Measurements from ENCODE around the gene GGA3.
A peak's percentile ranks its signal among the peaks of the same experiment; 100 is the strongest.

The GGA3 gene

GRCh38 chr17:75246404-75246803 is 15.0 kb downstream of the GGA3 start:
- no peak for DNase-seq (ENCODE audit: low read depth)

GRCh38 chr17:75245011-75245410 is 16.4 kb downstream of the GGA3 start:
- DNase-seq (ENCODE audit: low read depth), result no peak

DNA sequence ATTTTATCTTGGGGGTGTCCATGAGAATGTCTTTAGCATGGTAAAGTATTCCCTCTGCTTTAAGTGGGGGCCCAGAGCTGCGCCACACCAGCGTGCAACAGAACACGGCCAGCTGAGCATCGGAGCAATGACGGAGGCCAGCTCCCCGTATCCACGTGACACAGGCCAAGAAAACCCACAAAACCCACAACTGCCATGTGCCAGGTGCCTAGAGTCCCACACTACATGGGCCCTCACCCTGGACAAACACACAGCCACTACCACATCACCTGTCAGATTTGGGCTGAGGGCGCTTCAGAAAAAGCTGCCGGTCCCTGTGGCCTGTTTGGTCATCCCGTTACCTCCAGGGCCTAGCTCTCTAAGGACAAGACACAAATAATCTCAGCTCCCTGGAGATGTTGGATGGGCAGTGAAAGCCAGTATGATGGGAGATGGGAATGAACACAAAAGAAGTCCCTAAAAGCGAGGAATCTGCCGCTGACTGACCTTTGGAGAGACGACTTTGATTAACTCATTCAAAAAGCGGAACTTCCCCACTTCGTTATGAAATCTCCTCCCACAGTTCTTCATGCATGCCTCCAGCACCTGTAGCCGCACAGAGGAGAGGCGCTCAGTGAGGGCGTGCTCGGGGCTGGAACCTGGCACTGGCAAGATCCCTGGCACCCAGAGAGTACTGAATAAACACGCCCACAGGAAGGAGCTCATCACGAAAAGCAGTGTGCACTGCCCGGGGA is 17.1 kb downstream of the GGA3 start:
- no peak for DNase-seq (ENCODE audit: low read depth)

DNA sequence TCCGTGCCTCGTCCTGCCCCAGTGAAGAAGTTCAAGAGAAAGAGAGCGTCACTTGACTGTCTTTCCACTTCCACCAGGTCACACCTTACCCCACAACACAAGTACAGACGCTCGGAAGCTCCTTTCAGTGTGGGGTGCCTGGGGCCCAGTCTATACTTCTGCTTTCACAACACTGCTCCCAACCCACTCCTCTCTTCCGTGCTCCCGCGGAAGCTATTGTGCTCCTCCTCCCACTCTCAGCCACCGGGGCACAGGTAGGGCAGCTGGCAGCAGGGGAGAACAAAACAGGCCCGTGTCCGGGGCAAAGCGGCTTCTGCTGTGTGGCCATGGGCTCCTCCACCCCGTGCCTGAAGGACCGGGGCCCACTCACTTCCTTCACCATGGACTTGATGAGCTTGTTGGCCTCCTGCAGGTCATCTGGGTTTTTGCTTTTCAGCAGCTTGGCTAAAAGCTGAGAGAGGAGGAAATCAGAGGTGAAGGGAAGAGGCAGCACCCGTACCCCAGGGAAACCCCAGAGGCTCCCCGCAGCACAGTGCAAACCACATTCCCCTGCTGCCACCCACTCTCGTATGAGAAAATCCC is 18.9 kb downstream of the GGA3 start:
- DNase-seq (ENCODE audit: low read depth), result no peak

DNA sequence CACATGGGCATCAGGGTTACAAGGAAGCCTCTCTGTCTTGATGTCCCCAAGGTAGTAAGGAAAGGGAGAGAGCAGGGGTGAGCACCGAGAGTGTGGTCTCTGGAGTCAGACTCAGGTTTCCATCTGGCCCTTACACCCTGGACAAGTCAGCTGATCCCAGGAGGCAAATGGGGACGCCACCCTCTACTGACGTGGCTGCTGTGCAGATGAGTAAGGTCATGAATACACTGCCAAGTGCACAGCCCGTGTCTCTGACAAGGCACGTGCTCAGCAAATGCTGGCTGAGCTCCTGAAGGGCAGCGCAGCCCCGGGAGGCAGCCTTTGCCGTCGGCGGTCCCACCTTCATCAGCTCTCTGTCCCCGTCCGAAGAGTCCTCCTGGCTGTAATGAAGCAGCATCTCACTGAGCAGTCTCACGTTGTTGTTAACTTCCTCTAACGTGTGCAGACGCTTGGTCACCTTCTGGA is 19.4 kb downstream of the GGA3 start:
- DNase-seq (ENCODE audit: low read depth), result no peak

DNA sequence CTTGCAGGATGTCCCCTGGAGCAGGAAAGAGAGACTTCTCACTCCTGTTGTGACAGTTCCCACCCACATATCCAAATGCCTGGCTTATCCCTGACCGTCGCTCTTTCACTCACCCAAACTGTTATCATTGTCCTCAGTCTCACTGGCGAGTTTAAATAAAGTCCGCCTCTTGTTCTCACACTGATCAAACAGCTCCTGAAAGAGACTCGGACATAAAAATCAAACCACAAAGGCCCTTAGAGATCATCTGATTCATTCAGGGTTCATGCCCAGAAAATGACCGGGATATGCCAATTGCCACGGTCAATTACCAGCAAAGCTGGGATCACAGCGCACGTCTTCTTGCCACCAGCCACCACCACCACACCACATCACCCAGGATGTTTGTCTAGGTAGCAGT is 19.9 kb downstream of the GGA3 start:
- no peak for DNase-seq (ENCODE audit: low read depth)

GRCh38 chr17:75241143-75241430 is 20.3 kb downstream of the GGA3 start:
- DNase-seq (ENCODE audit: low read depth), result no peak

DNA sequence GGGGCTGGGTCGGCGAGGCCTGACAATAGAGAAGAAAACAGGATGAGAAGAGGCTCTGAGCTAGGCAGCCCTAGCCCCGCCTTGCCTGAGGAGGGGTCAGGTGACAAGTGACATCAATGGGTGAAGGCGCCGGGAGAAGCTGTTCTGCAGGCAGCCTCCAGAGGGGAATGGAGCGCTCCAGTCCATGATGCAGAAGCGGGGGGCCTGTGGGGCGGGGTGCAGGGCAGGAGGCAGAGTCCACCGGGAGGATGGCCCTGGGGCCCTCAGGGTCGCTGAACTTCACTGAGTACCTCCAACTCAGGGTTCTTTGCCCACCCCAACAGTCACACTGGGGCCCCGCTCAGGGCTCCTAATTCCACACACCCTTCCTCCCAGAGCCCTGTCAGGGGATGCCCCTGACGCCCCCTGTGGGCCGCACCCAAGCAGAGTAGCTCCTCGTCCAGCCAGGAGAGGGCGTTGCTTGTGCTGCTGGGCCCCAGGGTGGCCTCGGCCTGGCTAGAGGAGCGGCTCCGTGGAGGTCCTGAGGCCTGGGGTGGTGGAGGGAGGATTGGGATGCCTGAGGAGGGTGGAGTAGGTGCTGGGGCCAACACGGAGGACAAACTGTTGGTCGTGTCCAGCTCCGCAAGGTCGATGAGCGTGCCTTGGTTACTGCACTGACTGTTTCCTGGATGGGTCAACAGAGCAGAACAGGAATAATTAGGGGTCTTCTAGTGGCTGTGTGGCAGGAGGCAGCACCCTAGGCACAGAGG is 20.8 kb downstream of the GGA3 start:
- DNase-seq (ENCODE audit: low read depth), result no peak

GRCh38 chr17:75239778-75240393 is 21.5 kb downstream of the GGA3 start:
- no peak for DNase-seq (ENCODE audit: low read depth)

DNA sequence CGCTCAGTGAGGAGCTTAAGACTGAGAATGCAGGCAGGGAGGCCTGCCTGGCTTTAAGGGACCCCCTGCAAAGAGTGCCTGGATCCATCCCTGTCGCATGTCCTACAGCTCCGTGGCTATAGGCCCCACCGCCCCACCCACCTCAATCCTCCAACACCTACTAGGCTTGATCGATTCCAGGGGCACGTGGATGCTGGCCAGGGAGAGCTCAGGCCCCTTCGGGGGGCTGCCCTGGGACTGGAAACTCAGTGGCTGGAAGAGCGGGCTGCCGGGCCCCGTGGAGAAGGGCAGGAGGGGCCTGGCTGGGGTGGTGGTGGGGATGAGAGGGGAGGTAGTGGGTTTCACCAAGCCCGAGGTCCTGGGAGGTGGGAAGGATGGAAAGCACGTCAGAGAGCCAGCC is 22.2 kb downstream of the GGA3 start:
- no peak for DNase-seq (ENCODE audit: low read depth)

DNA sequence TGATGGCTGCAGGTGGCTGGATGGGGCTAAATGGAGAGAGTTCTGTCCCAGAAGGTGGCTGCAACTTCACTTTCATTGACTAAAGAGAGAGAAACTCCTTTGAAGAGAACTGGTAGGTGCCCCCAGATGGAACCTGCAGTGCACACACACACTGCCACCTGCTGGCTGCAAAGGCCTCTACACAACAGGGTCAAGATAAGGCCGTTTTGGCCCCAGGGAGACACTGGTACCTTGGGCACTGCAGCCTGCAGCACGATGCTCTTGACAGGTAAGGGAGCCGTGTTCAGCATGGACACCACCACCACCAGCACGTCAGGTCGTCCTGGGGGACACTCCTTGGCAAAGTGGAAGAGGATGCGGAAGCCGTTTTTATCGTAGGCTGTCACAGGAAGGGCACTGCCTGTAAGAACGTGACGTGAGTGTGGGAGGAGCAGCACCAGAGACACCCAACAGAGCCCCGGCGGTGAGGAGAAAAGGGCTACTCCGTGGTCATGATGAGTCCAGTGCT is 22.7 kb downstream of the GGA3 start:
- DNase-seq (ENCODE audit: low read depth), result peak; percentile 17

DNA sequence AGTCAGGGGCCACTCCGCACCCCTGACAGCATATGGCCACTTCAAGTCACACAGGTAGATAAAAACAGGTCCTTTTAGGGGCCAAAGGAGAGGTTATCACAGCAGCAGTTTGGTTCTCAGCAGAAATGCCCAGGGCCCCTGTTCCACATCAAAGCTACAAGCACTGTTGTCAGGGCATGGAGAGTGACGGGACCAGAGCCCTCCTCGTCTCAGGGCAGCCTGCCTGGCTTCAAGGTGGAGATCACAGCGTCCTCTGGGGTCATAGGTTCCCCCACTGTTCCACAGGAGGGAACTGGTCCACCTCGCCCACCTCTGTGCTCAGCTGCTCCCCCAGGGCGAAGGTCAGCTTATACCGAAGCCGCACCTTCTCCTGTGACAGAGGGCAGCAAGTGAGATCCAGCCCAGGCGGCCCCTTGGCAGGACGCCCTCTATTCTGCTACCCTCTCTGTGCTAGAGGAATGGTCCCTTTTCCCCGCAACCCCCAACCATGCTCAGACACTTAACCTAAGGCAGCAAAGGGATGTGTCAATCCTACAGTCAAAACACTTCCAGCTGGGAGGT is 23.3 kb downstream of the GGA3 start:
- no peak for DNase-seq (ENCODE audit: low read depth)

GRCh38 chr17:75237100-75238014 is 24.0 kb downstream of the GGA3 start:
- DNase-seq (ENCODE audit: low read depth), result no peak

GRCh38 chr17:75232786-75233185 is 28.6 kb downstream of the GGA3 start:
- no peak for DNase-seq (ENCODE audit: low read depth)

GRCh38 chr17:75231741-75232464 is 29.5 kb downstream of the GGA3 start:
- no peak for DNase-seq (ENCODE audit: low read depth)

DNA sequence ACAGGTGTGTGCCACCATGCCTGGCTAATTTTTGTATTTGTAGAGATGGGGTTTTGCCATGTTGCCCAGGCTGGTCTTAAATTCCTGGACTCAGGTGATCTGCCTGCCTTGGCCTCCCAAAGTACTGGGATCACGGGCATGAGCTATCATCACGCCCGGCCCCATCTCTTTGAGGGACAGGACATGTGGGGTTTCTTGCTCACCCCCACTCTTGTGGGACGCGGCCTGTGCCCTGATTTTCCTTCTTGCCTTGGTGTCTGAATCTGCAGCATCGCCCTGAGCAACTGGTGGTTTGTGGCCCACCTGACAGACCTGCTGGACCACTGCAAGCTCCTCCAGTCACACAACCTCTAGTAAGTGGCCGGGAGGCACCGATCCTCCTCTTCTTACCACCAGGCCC is 30.3 kb downstream of the GGA3 start:
- DNase-seq (ENCODE audit: low read depth), result no peak

- DNase-seq (ENCODE audit: low read depth), result no peak
Observed at GRCh38 chr17:75228847-75229246, 32.6 kb downstream of the GGA3 start.

DNA sequence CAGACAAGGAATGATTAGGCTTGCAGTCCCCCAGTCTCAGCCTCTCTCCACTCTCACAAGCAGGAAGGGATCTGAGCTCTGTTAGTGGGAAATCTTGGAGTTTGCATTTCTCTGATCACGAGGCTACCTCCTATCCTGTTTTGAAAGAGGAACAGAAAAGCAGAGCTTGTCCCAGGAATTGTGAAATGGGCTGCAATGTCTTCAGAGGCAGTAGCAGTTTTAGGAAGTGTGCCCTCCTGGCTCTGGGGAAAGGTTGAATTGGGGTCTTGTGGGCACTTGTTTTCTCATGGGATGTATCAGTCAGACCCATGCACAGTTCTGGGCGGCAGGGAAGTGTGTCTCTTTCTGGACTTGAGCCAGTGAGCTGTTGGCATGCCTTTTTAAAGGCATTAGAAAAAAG is 33.1 kb downstream of the GGA3 start:
- no peak for DNase-seq (ENCODE audit: low read depth)

- no peak for DNase-seq (ENCODE audit: low read depth)
Observed at GRCh38 chr17:75227729-75228128, 33.7 kb downstream of the GGA3 start.

- DNase-seq (ENCODE audit: low read depth), result no peak
Observed at GRCh38 chr17:75225016-75225415, 36.4 kb downstream of the GGA3 start.

DNA sequence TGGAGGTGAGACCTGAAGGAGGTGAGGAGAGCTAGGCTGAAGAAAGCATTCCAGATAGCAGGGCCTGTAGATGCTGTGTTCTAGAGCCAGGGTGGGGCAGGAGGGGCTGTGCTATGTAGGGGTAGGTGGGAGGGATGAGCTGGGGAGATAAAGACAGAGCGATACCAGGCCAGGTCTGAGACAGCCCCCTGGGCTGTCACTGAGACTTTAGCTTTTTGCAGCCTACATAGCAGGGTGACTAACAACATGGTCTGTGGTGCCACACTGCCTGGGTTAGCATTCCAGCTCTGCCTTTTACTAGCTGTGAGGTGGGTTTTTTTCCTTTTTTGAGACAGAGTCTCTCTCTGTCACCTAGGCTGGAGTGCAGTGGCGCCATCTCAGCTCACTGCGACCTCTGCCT is 41.6 kb downstream of the GGA3 start:
- DNase-seq (ENCODE audit: low read depth), result no peak

All from non-pigmented ciliary epithelial cell (primary cell).